A673 (cell line): ENCODE data around the gene NBPF8. TPM values are rescaled to one million over a fixed set of nuclear protein-coding genes. Genes with fewer than 3 reads are reported as not detected.
"Not testable (repeated sequence)": the region's sequence is repeated elsewhere in the genome, so short reads cannot be mapped to it uniquely, and the experiment has no call there.

Experiments
- BruUV-seq: library from RNA; stranded (reverse); fragments of 400-500 nt; replicated peaks from 2 replicates; lab custom pipeline; 2021; lab: Mats Ljungman, UMichigan
- CTCF ChIA-PET: fragments of 300-600 bp; sonication (Branson Sonifier 250); formaldehyde crosslinking; loops from one replicate; lab custom pipeline; 2022; ENCODE audit warnings: antibody characterized with exemption; lab: Charles Lee
- POLR2A ChIA-PET: fragments of 300-600 bp; sonication (Branson Sonifier 250); formaldehyde crosslinking; loops from one replicate; lab custom pipeline; 2022; ENCODE audit warnings: antibody characterized with exemption; ENCODE audit not compliant: low non-redundant PET; lab: Charles Lee
- DNase-seq: peaks from one replicate; pipeline ENCODE4 v3.0.0-alpha.2; 2015; ENCODE audit warnings: low spot score
- H3K27ac ChIP-seq: fragments of 200-600 bp; sonication (generic); 2 replicates; pipeline ENCODE4 v1.5.1; 2016; ENCODE audit warnings: mixed run types, low read depth, mild to moderate bottlenecking, mixed read lengths, antibody characterized with exemption, low read length; ENCODE audit not compliant: poor library complexity, severe bottlenecking
- H3K27me3 ChIP-seq: fragments of 200-600 bp; sonication (generic); replicated peaks from 2 replicates; pipeline ENCODE4 v1.6.1; 2017; ENCODE audit warnings: mixed run types, low read depth, mild to moderate bottlenecking, mixed read lengths, antibody characterized with exemption, low read length; ENCODE audit not compliant: insufficient read depth, poor library complexity
- H3K36me3 ChIP-seq: fragments of 200-600 bp; sonication (generic); 2 replicates; pipeline ENCODE4 v1.6.1; 2016; ENCODE audit warnings: mixed run types, mild to moderate bottlenecking, mixed read lengths, antibody characterized with exemption, low read length; ENCODE audit not compliant: insufficient read depth, poor library complexity, severe bottlenecking
- H3K4me1 ChIP-seq: fragments of 200-600 bp; sonication (generic); 2 replicates; pipeline ENCODE4 v1.6.1; 2017; ENCODE audit warnings: mixed run types, mild to moderate bottlenecking, mixed read lengths, antibody characterized with exemption, low read length; ENCODE audit not compliant: insufficient read depth, poor library complexity, severe bottlenecking
- H3K4me3 ChIP-seq: fragments of 200-600 bp; sonication (generic); 2 replicates; pipeline ENCODE4 v1.5.1; 2016; ENCODE audit warnings: low read depth, mixed run types, mild to moderate bottlenecking, mixed read lengths, low read length; ENCODE audit not compliant: poor library complexity, severe bottlenecking
- H3K9me3 ChIP-seq: fragments of 200-600 bp; sonication (generic); 2 replicates; pipeline ENCODE4 v1.6.1; 2016; ENCODE audit warnings: mixed run types, low read depth, mild to moderate bottlenecking, mixed read lengths, antibody characterized with exemption, low read length; ENCODE audit not compliant: poor library complexity, severe bottlenecking
- intact Hi-C: fragments of 100-400 bp; cut with micrococcal nuclease; formaldehyde crosslinking; loops from one replicate; pipeline ENCODE4 v1.10.0; 2022; ENCODE audit not compliant: unreplicated experiment
- total RNA-seq: library from RNA; stranded (reverse); gene quantifications from 2 replicates; pipeline ENCODE4 v1.2.3, GENCODE V29; 2021
- TF ChIP-seq, protein P1 (sequence below): fragments of 300-800, 200-600 bp; sonication (generic); conservative IDR thresholded peaks from 2 replicates; pipeline ENCODE4 v1.5.1; 2017; ENCODE audit warnings: low read depth, mild to moderate bottlenecking, antibody characterized with exemption, low read length, moderate library complexity, mixed read lengths

The NBPF8 gene
- total RNA-seq, 1 experiment from 2014 or later, result 6.6 TPM

- POLR2A ChIA-PET, H3K27ac ChIP-seq, CTCF ChIA-PET, BruUV-seq, intact Hi-C loops, H3K4me1 ChIP-seq, H3K27me3 ChIP-seq, H3K9me3 ChIP-seq, DNase-seq, H3K36me3 ChIP-seq: not testable (repeated sequence)
- TF ChIP-seq, protein P1, sequence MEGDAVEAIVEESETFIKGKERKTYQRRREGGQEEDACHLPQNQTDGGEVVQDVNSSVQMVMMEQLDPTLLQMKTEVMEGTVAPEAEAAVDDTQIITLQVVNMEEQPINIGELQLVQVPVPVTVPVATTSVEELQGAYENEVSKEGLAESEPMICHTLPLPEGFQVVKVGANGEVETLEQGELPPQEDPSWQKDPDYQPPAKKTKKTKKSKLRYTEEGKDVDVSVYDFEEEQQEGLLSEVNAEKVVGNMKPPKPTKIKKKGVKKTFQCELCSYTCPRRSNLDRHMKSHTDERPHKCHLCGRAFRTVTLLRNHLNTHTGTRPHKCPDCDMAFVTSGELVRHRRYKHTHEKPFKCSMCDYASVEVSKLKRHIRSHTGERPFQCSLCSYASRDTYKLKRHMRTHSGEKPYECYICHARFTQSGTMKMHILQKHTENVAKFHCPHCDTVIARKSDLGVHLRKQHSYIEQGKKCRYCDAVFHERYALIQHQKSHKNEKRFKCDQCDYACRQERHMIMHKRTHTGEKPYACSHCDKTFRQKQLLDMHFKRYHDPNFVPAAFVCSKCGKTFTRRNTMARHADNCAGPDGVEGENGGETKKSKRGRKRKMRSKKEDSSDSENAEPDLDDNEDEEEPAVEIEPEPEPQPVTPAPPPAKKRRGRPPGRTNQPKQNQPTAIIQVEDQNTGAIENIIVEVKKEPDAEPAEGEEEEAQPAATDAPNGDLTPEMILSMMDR, result peak; percentile 35; the same call in 1 of the 2 replicates
- H3K4me3 ChIP-seq, result peak overlapping the region; percentile 21
Measured at GRCh38 chr1:120393316-120394232, 21.3 kb upstream of the NBPF8 start.

DNA sequence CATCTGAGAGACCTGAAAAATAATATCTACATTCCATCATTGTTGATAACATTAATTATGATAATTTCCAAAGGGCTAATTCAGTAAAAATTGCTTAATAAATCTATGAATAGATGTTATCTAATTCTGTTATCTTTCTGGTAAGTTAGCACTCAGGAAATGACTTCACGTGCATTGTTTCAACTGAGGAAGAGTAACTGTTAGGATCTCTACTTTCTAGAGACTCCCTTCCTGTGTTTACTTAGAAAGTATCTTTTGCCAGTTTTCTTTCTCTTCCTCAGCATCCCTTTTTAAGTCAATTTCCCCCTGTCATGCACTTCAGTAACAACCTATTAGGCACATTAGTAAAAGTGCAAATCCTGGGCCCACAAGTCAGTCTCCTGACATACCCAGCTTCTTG lies 9.5 kb upstream of the NBPF8 start:
- H3K27ac ChIP-seq, BruUV-seq, H3K27me3 ChIP-seq, POLR2A ChIA-PET, H3K9me3 ChIP-seq, H3K36me3 ChIP-seq, H3K4me3 ChIP-seq, DNase-seq, H3K4me1 ChIP-seq, CTCF ChIA-PET, intact Hi-C loops: not testable (repeated sequence)

DNA sequence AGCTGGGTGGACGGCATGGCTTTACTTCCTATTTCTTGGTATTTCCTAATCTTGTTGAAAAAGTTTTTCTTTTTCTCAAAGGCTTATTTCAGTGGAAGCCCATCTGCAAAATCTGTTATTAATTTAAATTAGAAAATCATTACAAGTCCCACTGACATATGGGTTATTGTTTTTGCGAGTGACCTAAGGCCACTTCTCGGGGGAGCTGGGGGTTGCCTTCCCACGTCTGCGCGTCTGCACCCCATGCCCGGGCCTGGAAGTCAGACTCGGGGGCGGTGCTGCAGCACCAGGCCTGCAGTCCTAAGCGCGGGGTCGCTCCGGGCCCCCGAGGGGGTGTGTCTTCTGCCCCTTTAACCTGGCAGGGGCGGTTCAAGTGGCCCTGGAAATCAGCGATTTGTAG lies 384 bp upstream of the NBPF8 start:
- BruUV-seq, CTCF ChIA-PET, H3K27me3 ChIP-seq, H3K36me3 ChIP-seq, H3K27ac ChIP-seq, intact Hi-C loops, POLR2A ChIA-PET, DNase-seq, H3K9me3 ChIP-seq, H3K4me1 ChIP-seq: not testable (repeated sequence)
- peak overlapping the region; percentile 55 for H3K4me3 ChIP-seq

DNA sequence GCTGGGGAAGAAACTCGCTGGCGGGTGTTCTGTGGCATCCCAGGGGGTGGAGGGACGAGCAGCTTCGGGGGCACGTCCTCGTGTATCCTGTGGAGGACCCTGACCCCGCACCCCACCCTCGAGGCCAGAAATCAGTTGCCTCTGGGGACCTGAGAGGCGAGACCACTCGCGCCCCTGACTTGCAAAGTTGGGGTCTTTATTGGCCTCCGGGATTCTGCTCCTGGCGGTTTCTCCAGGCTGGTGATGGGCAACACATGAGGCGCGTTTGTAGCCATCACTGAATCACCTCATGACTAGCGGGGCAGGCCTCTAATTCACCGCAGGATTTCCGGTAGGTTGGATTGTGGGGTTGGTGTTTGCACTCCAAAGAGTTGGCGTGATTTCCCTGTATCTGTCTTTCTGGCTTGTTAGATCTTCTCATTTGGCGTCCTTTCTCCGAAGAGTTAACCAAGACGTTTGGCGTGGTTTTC lies 692 bp downstream of the NBPF8 start:
- peak; percentile 52 for DNase-seq
- H3K4me1 ChIP-seq, POLR2A ChIA-PET, CTCF ChIA-PET, intact Hi-C loops, H3K9me3 ChIP-seq, H3K36me3 ChIP-seq, BruUV-seq, H3K27me3 ChIP-seq: not testable (repeated sequence)
- H3K27ac ChIP-seq, result peak overlapping the region; percentile 30
- H3K4me3 ChIP-seq, result peak overlapping the region; percentile 55

GRCh38 chr1:120425063-120425462 lies 10.2 kb downstream of the NBPF8 start:
- H3K36me3 ChIP-seq, BruUV-seq, DNase-seq, H3K27me3 ChIP-seq, CTCF ChIA-PET, H3K4me1 ChIP-seq, H3K27ac ChIP-seq, POLR2A ChIA-PET, H3K4me3 ChIP-seq, H3K9me3 ChIP-seq, intact Hi-C loops: not testable (repeated sequence)

DNA sequence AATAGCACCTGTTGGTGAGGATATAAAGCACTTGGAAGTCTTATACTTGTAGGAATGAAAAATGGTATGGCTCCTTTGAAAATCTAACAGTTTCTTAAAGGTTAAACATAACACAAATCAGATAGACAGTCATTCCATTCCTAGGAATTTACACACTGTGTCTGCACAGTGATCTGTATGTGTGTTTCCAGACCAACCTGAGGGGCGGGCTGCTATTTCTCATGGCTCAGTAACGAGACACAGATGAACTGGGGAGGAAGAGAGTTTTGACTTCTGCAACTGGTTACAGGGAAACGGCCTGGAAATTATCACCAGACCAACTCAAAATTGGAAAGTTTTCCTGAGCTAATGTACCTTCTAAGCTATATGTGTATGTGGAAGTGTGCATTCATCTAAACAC lies 16.8 kb downstream of the NBPF8 start:
- H3K36me3 ChIP-seq, intact Hi-C loops, H3K27ac ChIP-seq, H3K4me3 ChIP-seq, H3K27me3 ChIP-seq, H3K9me3 ChIP-seq, BruUV-seq, CTCF ChIA-PET, H3K4me1 ChIP-seq, POLR2A ChIA-PET, DNase-seq: not testable (repeated sequence)

DNA sequence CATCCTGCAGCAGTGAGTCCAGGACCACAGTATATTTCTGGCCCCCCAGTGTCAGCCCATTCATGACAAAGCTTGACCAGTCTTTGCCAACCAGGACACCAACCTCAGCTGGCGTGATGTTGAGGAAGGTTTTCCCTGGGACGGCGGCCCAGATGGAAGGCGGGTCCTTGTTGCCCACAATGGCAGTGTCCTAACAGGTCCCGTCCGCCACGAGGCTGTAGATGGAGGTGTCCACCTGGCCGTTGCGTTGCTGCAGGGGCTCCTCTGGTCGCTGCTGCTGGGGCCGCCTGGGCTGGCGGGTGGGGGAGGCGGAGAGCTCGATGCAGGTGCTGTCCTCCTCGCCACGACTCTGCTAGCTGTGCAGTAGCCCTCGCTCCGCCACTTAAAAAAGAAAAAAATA lies 19.0 kb downstream of the NBPF8 start:
- H3K27ac ChIP-seq, H3K4me1 ChIP-seq, H3K36me3 ChIP-seq, CTCF ChIA-PET, DNase-seq, H3K27me3 ChIP-seq, H3K4me3 ChIP-seq, POLR2A ChIA-PET, H3K9me3 ChIP-seq, BruUV-seq, intact Hi-C loops: not testable (repeated sequence)
